RWPE2 (cell line): Measurements from ENCODE around the gene LINC01488.

Experiments
- ATAC-seq: fragments of 200-7000 bp; cut with Tn5 transposase; 3 replicates; pipeline ENCODE4 v1.9.1; 2021; ENCODE audit warnings: low read depth
- DNase-seq: peaks from one replicate; pipeline ENCODE4 v3.0.0-alpha.2; 2020; ENCODE audit warnings: low spot score
- H3K27ac ChIP-seq: fragments of 450-650 bp; 2 replicates; pipeline ENCODE4 v1.5.1; 2017; ENCODE audit warnings: mild to moderate bottlenecking; ENCODE audit not compliant: poor library complexity, severe bottlenecking
- H3K27me3 ChIP-seq: fragments of 250-450 bp; sonication (Bioruptor Pico); 2 replicates; pipeline ENCODE4 v1.5.1; 2021; ENCODE audit warnings: mild to moderate bottlenecking, moderate library complexity; ENCODE audit not compliant: insufficient read depth, poor library complexity, severe bottlenecking
- H3K36me3 ChIP-seq: fragments of 250-450 bp; sonication (Bioruptor Pico); 2 replicates; pipeline ENCODE4 v1.5.1; 2020; ENCODE audit warnings: low read depth, mild to moderate bottlenecking, moderate library complexity
- H3K4me1 ChIP-seq: fragments of 250-450 bp; sonication (Bioruptor Pico); 2 replicates; pipeline ENCODE4 v1.5.1; 2021; ENCODE audit warnings: mild to moderate bottlenecking, moderate library complexity; ENCODE audit not compliant: insufficient read depth, poor library complexity, severe bottlenecking
- H3K4me3 ChIP-seq: fragments of 250-450 bp; sonication (Bioruptor Pico); 2 replicates; pipeline ENCODE4 v1.5.1; 2021; ENCODE audit warnings: mild to moderate bottlenecking, moderate library complexity; ENCODE audit not compliant: severe bottlenecking
- H3K9me3 ChIP-seq: fragments of 250-450 bp; sonication (Bioruptor Pico); 2 replicates; pipeline ENCODE4 v1.5.1; 2021; ENCODE audit warnings: mild to moderate bottlenecking, moderate library complexity; ENCODE audit not compliant: severe bottlenecking
- CTCF ChIP-seq: fragments of 450-650 bp; IDR thresholded peaks from one replicate; pipeline ENCODE4 v1.5.1; 2017; ENCODE audit warnings: mild to moderate bottlenecking, moderate library complexity; ENCODE audit not compliant: poor library complexity, severe bottlenecking

LINC01488 gene

GRCh38 chr11:69487391-69487790, 5.9 kb downstream of the LINC01488 start:
- ATAC-seq (no peak), DNase-seq (no peak)
- no peaks in the 10 kb centered on the region for H3K4me1 ChIP-seq
- no peak for TF ChIP-seq CTCF
- no peak overlapping the region for H3K4me3 ChIP-seq
- no peaks in the 10 kb centered on the region for H3K9me3 ChIP-seq
- no peaks in the 10 kb centered on the region for H3K36me3 ChIP-seq
- H3K27me3 ChIP-seq = no peaks in the 10 kb centered on the region
- H3K27ac ChIP-seq = no peak overlapping the region

GRCh38 chr11:69487849-69488542, 6.5 kb downstream of the LINC01488 start:
- H3K27ac ChIP-seq = no peak overlapping the region
- no peak overlapping the region for H3K4me3 ChIP-seq
- H3K36me3 ChIP-seq = no peaks in the 10 kb centered on the region
- no peaks in the 10 kb centered on the region for H3K4me1 ChIP-seq
- no peak for DNase-seq
- no peaks in the 10 kb centered on the region for H3K27me3 ChIP-seq
- TF ChIP-seq CTCF = no peak
- no peak for ATAC-seq
- H3K9me3 ChIP-seq = no peaks in the 10 kb centered on the region

GRCh38 chr11:69488543-69488940, 7.1 kb downstream of the LINC01488 start:
- Histone ChIP-seq H3K4me3 (no peak overlapping the region), H3K36me3 (no peaks in the 10 kb centered on the region), H3K27me3 (no peaks in the 10 kb centered on the region), H3K27ac (no peak overlapping the region), H3K4me1 (no peaks in the 10 kb centered on the region), H3K9me3 (no peaks in the 10 kb centered on the region)
- TF ChIP-seq CTCF = no peak
- DNase-seq (no peak), ATAC-seq (no peak)

GRCh38 chr11:69489031-69489745, 7.7 kb downstream of the LINC01488 start:
- H3K4me3 ChIP-seq = no peak overlapping the region
- no peak for DNase-seq

More at GRCh38 chr11:69489031-69489745, 7.7 kb downstream of the LINC01488 start:
- Histone ChIP-seq H3K9me3 (no peaks in the 10 kb centered on the region), H3K4me1 (no peaks in the 10 kb centered on the region), H3K27ac (no peak overlapping the region), H3K27me3 (no peaks in the 10 kb centered on the region), H3K36me3 (no peaks in the 10 kb centered on the region)
- ATAC-seq = no peak
- no peak for TF ChIP-seq CTCF
